SH-SY5Y (cell line): ENCODE data around the gene MTNR1A.

Experiments used
- GATA2 ChIP-seq: IDR thresholded peaks from 2 replicates; pipeline ENCODE4 v1.6.1; 2011; ENCODE audit warnings: mild to moderate bottlenecking, low read depth, low read length
- GATA3 ChIP-seq: IDR thresholded peaks from 2 replicates; pipeline ENCODE4 v1.6.1; 2011; ENCODE audit warnings: low read depth, mild to moderate bottlenecking, low read length, moderate library complexity

The MTNR1A gene

GRCh38 chr4:186554914-186555827 is at the start of gene MTNR1A:
TSS of gene MTNR1A (minus strand) at chr4:186555567. CDS start at chr4:186555365, 202 bp downstream.
- TF ChIP-seq GATA3 = no peak
- 0 out of 2 replicates have a peak, but pooled peaks have one; percentile 21 for TF ChIP-seq GATA2

- no peak for TF ChIP-seq GATA2
- no peak for TF ChIP-seq GATA3
These were observed 48.9 kb upstream of the MTNR1A start for GRCh38 chr4:186604124-186604807.

- TF ChIP-seq GATA2 = no peak
- no peak for TF ChIP-seq GATA3
These were observed 47.6 kb upstream of the MTNR1A start for GRCh38 chr4:186602978-186603377.

- TF ChIP-seq GATA3 = no peak
- no peak for TF ChIP-seq GATA2
These were observed 44.1 kb upstream of the MTNR1A start for GRCh38 chr4:186599483-186599882.

GRCh38 chr4:186598686-186599085 is 43.3 kb upstream of the MTNR1A start:
- no peak for TF ChIP-seq GATA3
- TF ChIP-seq GATA2 = no peak

GRCh38 chr4:186596850-186597390 is 41.6 kb upstream of the MTNR1A start:
- no peak for TF ChIP-seq GATA3
- TF ChIP-seq GATA2 = no peak

- TF ChIP-seq GATA3 (no peak), GATA2 (no peak)
These were observed 41.0 kb upstream of the MTNR1A start for GRCh38 chr4:186596346-186596745.

- no peak for TF ChIP-seq GATA3
- no peak for TF ChIP-seq GATA2
These were observed 38.2 kb upstream of the MTNR1A start for GRCh38 chr4:186593587-186593973.

GRCh38 chr4:186592966-186593586 is 37.7 kb upstream of the MTNR1A start:
- TF ChIP-seq GATA2 (no peak), GATA3 (no peak)

- TF ChIP-seq GATA2 (no peak), GATA3 (no peak)
These were observed 37.1 kb upstream of the MTNR1A start for GRCh38 chr4:186592445-186592844.

- no peak for TF ChIP-seq GATA2
- TF ChIP-seq GATA3 = no peak
These were observed 36.3 kb upstream of the MTNR1A start for GRCh38 chr4:186591651-186592050.

- TF ChIP-seq GATA3 (no peak), GATA2 (no peak)
These were observed 33.1 kb upstream of the MTNR1A start for GRCh38 chr4:186588503-186588902.

- TF ChIP-seq GATA3 (no peak), GATA2 (no peak)
These were observed 32.1 kb upstream of the MTNR1A start for GRCh38 chr4:186587416-186588018.

GRCh38 chr4:186586205-186586604 is 30.8 kb upstream of the MTNR1A start:
- no peak for TF ChIP-seq GATA2
- TF ChIP-seq GATA3 = no peak

- TF ChIP-seq GATA2 (no peak), GATA3 (no peak)
These were observed 29.5 kb upstream of the MTNR1A start for GRCh38 chr4:186584912-186585311.
